CD4-positive, alpha-beta T cell treated with Interleukin-10 for 1 hour (primary cell): Measurements from ENCODE around the gene NKG7.

Source experiments
- DNase-seq: peaks from one replicate; pipeline ENCODE4 v3.0.0-alpha.2; 2020

NKG7 gene

DNA sequence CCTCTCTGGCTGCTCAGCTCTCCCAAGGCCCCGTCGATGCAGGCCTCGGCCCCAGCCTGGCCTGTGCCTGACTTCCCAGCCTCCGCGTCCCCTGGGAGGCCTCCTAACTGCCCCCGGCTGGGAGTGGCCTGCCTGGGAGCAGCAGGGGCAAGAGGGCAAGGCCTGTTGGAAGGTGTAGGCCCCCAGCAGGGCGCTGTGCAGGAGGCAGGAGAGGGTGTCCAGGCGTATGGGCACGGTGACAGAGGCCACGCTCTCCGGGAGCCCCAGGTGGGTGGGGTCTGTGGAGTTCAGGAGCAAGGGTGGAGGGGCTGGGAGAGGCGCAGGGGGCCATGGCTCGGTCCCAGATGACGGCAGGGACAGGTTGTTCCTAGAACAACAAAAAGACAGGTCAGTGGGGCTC is 16.7 kb upstream of the NKG7 start:
- no peak for DNase-seq

DNA sequence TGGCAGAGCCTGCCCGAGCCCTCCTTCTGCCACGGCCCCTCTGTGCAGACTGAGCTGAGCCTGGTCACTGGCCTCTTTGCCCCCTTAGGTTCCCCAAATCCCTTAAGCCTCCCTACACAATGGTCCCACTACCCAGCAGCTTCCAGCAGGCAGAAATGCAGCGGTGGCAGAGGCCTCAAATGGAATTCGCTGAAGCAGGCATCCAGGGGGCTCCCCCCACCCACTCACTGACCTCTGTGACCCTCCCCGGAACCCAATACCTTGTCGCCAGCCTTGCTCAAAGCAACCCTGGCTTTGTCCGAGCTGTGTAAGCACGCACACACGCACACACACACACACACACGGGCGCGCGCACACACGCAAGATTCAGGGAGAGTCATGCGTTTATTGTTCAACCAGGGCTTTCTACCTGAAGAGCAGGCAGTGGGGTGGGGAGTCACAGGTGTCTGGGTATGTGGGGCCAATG is 15.5 kb upstream of the NKG7 start, which contains the start of gene LIM2:
TSS of gene LIM2 (minus strand) at position 51 of the 466 bp plus-strand sequence. CDS start 531 bp downstream, outside the sequence.
- DNase-seq, result no peak

DNA sequence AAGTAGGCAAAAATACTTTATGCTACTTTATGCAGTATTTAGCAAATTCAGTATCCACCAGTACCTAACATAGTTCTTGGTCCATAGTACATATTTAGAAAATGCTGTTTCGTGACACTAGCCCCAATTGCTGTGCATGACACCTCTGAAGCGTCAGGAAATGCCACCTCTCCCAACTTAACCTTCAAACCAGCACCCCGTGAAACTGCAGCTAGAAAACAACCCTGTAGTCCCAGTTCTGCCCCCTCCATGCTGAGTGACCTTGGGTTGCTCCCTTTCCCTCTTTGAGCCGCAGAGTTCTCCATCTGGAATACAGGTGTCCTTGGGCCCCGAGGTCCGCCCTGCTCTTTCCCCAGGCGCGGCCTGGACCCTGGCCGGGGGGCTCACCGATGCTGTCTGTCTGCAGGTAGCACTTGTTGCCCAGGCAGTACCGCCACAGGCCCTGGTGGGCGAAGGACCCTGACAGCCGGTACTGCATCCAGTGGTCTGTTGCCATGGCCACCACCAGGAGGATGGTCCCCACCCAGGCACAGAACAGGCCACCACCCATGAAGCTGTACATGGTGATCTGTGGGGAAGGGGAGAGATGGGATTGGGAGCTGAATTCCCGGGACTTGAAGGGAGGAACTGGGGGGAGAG is 14.5 kb upstream of the NKG7 start:
- DNase-seq, result peak; percentile 35

DNA sequence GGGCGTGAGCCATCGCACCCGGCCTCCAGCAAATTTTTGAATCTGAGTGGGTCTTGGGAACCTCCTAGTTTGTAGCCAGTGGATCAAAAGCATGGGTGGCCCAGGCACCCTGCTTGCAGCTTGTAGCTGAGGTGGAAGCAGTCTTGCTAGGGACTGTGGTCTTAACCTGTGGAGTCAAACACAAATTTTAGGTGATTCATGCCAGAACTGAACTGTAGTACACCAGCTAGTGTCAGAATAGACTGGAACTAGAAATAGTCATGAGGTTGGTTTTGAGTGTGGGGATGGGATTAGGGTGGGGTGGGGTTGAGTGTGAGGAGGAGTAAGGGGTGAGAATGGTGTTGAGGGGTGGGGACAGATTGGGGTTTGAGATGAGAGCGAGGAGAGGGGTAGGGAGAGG is 9.6 kb upstream of the NKG7 start:
- no peak for DNase-seq

DNA sequence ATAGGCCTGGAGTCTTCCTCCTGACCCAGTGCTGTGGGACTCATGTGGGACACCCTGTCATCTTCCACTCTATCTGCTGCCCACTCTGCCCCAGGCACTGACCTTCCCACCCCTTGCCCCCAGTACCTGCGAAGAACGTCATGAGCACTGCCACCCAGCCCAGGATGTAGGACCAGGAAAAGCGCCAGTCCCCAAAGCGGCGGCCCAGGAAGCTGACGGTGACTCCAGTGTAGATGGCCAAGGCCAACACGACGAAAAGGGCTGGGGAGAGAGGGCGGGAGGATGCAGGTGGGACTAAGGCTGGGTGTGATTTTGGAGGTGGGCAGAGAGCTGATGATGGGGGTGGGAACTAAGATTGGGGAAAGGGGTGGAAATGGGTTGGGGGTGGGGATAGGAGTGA is 7.9 kb upstream of the NKG7 start:
- no peak for DNase-seq

DNA sequence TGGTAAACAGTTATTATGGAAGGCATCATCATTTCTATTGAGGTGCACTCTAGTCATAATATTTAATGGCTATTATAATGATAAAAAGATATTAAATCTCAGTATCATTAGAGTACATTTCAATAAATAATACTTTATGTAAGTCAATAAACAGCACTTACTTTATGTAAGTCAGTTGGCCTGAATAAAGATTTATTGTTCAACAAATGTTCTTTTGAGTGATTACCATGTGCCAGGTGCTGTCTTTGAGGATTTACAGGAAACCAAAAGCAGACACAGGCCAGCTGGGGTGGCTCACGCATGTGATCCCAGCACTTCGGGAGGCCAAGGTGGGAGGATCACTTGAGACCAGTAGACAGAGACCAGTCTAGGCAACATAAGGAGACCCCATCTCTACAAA is 5.0 kb upstream of the NKG7 start:
- no peak for DNase-seq

DNA sequence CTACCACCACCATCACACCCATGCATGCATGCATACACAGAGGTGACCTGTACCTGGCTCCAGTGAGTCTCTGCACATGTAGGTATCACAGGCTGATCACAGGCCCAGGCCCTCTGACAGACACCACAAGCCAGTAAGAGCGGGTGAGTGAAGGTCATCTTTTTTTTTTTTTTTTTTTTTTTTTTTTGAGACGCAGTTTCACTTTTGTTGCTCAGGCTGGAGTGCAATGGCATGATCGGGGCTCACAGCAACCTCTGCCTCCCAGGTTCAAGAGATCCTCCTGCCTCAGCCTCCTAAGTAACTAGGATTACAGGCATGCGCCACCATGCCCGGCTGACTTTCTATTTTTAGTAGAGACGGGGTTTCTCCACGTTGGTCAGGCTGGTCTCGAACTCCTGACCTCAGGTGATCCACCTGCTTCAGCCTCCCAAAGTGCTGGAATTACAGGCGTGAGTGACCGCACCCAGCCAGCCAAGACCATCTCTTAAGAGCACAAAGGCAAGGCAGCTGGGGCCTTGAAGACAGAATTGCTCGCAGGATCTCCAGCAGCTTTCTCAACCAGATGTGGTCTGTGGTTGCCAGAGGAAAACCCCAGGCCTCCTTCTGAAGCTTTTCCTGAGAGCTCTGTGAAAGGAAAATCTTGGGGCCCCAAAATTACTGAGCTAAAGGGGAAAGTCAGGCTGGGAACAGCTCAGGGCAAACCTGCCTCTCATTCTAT is 3.2 kb upstream of the NKG7 start:
- DNase-seq, result peak; percentile 44

DNA sequence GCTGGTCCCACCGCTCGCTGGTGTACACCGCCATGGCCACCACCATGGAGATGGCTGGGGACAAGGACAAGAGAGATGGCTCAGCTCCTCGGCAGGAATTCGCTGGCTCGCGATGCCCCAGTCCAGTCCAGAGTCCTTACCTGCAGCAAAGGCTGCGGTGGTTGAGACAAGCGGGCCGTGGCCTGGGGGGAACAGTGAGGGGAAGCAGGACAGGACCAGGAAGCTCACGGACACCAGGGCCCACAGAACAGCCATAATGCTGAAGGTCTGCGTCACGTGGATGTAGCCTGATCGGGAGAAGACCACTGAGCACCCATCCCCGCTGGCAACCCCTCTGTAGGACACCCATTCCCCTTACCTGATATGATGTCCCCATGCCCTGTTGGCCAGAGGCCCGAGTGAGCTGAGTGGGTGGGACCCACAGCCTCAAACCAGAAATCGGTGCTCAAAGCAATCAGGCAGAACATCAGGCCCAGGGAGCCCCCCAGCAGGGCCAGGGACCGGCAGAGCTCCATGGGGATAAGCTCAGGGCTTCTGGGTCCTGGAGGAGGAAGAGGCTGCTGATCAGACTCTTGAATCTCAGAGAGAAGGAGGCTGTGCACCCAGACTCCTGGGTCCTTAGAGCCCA is 319 bp downstream of the NKG7 start:
- DNase-seq, result no peak

DNA sequence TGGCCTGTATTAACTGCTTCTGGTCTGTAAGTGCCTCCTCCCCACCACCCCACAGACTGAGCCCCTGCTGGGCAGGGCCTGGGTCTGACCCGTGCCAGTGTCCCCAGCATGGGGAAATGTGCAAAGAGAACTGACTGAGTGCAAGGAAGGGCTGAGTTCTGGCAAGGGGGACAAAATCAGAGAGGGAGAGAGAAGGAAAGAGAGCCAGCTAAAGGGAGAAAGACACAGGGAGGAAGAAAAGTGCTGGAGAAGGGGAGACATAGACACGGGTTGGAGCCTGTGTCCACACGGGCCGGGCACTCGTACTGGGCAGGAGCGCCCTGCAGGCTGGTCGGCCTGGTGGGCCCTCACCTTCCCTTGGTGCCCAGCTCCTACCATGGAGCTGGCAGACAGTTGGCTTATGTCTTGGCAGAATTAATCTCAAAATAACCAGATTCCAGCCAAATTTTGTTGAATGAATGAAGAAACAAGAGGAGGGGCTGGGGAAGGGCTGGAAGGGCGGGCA is 1.2 kb downstream of the NKG7 start:
- no peak for DNase-seq

DNA sequence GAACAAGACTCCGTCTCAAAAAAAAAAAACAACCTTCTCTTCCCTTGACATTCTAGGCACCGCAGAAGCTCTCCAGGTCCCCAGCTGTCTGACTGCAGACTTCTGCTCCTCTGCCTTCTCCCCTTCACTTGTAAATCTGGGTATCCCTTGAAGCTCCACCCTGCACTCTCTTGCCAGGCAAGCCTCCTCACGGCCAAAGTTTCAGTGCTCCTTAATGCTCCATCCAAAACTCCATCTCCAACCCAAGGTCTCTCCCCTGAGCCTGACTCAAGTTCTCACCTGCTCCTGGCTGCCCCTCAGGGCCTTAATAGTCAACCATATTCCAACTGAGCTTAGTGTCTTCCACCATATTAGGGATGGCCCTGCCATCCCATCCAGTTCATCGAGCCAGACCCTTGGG is 2.2 kb downstream of the NKG7 start:
- DNase-seq, result no peak

DNA sequence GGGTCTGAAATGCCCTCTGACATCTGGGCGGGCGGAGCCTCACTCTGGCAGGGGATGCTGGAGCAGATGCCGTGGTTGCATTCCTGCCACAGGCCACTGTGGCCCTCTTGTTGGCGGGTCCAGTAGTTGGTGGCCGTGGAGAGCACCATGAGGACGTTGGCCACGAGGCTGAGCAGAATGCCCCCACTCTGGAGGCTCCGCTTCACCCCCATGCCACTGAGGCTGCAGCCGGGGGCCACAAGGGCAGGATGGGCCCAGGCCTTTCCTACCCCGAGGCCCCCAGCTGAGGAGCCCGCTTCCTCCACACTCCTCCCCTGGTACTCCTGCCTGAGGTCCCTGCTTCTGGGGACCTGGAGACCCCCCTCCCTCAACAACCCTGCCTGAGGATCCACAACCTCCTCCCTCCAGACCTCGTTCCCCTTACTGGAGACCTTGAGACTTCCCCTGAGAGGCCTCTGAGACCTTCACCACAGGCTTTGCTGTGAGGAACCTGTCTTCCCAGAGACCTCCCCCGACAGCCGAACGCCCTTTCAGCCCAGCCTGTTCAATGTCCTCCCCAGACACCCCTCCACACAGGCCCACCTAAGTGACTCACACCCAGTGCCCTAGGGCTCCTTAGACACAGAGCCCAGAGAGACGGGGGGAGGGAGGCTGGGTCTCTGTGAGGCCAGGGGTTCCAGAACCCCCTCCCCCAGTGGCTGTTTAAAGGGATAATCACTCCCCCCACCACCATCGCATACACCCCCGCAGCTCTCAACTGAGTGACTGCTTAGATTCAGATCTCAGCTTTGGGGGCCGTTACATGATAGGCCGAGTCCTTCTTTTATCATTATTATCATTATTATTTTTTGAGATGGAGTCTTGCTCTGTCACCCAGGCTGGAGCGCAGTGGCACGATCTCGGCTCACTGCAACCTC is 3.8 kb downstream of the NKG7 start, which contains the start of gene CLDND2:
TSS of gene CLDND2 (minus strand) at position 638 of the 917 bp plus-strand sequence. CDS start at position 212, 426 bp downstream.
- peak; percentile 34 for DNase-seq

DNA sequence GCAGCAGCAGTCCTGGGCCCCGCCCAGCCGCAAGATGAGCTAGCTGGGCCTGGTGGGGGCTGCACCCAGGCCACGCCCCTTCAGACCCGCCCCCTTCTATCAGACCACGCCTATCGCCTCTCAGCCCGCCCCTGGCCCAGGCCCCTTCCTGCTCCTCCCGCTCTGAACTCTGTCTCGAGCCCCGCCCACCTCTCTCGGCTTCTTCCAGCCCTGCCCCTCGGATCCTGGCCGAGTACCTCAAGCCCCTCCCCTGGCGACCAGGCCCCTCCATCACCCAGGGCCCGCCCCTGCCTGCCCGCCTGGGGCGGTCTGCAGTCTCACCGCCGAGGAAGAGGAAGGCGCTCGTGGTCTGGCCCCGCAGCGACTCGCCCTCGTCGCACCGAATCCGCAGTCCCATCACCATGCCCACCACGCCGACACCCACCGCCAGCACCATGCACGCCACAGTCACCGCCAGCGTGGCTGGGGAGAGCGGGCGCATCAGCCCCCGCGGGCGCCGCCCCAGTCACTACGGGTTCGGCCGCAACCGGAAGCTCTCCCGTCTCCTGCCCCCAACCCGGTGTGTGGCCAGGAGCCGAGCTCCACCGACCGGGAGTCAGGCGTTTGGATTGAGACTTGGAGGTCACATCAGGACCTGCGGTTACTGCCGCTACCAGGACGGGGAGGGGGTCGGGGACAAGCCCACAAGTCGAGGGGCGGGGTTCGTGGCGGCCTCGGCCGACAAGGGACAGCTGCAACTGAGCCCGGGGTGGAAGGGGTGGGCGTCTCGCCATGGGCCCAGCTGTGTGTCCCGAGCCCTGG is 4.7 kb downstream of the NKG7 start:
- DNase-seq, result peak; percentile 97

DNA sequence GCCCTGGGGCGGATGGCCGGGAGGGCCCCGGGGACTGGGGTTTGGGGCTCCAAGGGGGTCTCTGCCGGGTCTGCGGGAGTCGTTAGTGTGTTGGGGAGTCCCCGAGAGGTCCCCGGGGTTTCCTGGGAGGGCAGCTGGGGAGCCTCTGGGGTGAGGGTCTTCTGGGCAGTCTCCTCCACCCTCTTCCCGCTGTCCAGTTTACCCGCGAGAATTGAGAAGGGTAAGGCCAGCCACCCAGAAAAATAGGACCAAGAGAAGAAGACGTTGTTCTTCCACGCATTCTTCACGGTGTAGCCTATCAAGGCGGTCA is 5.2 kb downstream of the NKG7 start:
- no peak for DNase-seq

DNA sequence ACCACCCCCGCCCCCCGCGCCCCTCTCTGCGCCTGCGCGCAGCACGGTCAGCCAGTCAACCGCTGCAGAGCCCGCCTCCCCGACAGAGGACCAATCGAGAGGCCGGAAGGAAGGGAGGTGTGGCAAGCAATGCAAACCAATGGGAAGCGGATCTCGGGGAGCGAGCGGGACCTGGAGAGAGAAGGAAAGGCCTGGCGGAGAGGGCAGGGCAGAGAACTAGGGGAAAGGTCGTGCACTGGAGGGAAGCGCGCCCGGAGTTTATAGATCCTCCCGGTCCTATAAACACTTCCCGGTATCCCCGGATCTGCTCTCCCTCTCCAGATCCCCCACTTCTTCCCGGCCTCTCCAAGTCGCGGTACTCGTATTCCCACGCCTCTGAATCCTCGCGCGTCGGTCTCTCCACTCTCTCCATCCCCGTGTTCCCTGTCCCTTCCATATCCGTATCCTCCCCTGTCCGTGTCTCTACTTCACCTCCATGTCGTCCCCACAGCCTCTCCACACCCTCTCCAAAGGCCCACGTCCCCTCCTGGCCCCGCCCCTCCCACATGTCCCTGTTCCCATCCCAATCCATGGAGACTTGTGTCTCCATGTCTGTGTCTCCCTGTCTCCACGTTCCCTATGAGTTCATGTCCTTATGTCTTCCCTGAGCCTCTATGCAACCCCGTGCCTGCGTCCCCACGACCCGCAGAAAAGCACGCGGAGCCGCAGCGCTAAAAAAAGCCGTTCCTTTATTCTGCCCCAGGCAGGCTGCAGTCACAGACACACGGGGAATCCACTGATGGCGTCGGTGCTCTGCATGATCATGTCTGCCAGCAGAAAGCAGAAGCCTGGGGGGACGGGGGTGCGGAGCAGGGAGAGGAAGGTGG is 5.8 kb downstream of the NKG7 start:
- peak; percentile 95 for DNase-seq

DNA sequence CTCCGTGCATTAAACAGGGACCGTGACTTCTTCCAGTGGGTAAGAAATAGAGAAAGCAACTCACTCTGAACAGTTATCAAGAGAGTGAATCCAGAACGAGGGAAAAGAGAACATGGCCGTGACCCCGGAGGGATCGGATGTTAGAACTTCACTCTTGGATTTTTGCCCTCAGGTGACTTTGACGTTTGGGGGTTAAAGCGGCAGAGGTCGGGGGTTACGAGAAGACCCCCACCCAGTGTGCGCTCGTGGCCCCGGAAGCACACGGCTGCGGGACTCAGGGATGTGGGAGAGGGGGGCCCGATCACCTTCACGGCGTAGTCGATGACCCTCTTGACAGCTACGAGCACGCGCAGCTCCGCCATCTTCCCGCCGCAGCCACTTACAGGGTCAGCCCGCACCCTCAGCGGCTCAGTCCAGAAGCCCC is 6.5 kb downstream of the NKG7 start, which contains the start of gene ETFB:
TSS of gene ETFB (minus strand) at position 424 of the 424 bp plus-strand sequence. CDS start at position 362, 62 bp downstream.
- DNase-seq, result no peak

DNA sequence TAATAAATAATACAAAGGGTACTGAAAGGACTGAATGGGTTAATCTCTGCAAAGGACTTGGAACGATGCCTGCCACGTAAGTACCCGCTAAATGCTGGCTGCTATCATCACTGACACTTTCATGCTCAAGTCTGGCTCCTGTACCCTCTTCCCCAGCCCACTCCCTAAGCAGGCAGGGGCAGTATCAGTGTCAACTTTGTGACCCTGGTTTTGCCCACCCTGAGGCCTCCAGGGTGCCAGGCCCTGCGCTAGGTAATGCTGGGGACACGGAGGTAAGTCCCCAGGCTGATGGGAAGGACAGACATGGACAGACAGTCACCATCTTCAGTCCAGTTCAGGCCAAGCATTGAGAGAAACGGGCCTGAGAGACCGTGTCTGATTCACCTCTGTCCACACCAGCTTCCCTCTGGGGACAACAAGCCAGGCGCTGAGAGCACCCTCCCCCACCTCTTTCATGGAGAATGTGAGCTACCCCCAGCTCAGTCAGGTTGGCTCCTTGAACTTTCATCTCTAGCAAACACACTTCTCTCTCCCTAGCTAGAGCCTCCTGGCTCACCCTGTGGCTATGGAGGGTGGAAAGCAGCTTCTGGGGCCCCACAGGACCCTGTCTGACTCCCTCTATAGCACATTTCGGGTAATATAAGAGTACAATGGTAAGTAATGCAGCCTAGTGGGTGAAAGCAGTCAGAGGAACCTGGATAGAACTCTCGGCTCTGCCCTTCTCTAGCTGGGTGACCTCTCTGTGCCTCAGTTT is 7.1 kb downstream of the NKG7 start:
- DNase-seq, result peak; percentile 35

DNA sequence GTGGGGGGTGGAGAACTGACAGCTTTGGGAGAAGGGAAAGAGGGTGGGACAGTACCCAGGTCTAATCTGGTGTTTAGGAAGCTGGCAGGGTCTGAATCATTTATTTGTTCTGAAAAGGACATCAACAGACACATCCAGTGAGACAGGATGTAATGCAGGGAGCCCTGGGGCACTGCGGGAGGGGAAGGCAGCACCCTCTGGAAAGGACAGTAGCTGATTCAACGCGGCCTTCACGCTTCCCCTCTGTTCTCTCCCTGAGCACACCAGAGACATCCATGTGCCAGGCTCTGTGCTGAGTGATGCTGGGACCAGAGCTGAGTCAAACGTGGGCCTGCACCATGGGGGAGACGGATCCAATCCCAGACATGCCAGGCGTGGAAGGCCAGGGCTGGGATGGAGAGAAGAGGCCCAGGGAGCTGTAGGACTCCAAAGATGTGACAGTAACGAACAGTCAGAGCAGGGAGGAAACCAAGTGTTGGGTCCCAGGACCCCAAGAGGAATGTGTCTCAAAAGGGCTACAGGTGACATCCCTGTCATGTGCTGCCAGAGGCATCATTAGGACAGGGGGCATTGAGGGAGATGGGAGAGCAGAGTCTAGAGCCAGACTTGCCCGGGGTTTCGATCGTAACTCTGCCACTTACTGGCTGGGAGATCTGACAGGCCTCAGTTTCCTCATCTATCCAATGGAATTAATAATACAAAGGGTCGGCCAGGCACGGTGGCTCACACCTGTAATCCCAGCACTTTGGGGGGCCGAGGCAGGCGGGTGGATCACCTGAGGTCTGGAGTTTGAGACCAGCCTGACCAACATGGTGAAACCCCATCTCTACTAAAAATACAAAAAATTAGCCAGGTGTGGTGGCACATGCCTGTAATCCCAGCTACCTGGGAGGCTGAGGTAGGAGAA is 8.0 kb downstream of the NKG7 start:
- DNase-seq, result no peak

DNA sequence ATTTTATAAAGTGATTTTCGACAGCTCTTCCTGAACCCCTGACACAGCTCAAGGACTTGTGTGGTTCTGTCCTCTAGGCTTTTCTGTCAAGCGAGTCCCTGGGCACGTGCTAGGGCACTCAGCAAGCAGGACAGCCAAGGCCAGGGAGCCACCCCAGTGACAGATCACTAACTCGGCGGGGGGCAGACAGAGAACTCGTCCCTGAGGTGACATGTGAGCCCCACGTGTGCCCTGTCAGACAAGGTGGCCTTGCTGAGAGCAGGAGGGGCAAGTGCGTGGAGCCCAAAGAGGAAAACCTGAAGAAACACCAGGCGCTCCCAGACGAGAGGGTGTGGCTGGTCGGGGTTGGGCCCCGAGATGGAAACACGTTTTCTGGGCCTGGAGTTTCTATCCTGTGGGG is 11.2 kb downstream of the NKG7 start:
- no peak for DNase-seq

DNA sequence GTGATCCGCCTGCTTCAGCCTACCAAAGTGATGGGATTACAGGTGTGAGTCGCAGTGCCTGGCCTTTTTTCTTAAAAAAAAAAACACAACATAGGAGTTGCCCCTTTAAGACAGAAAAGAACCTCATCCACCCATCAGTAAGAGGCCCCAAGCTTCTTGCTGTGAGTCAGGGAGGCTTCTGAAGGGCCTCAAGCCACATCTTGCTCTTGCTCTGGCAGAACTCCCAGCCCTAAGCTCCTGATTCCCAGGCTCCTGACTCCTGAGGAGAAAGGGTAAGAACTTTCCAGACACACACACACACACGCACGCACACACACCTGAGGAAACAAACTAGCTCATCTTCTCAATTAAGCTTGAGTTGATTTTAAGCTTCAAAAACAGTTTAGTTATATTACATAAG is 13.2 kb downstream of the NKG7 start:
- no peak for DNase-seq
